RWPE2 (cell line): ENCODE measurements around the gene TXLNG.

Experiments used
- ATAC-seq: fragments of 200-7000 bp; cut with Tn5 transposase; 3 replicates; pipeline ENCODE4 v1.9.1; 2021; ENCODE audit warnings: low read depth
- DNase-seq: peaks from one replicate; pipeline ENCODE4 v3.0.0-alpha.2; 2020; ENCODE audit warnings: low spot score
- H3K27ac ChIP-seq: fragments of 450-650 bp; 2 replicates; pipeline ENCODE4 v1.5.1; 2017; ENCODE audit warnings: mild to moderate bottlenecking; ENCODE audit not compliant: poor library complexity, severe bottlenecking
- H3K27me3 ChIP-seq: fragments of 250-450 bp; sonication (Bioruptor Pico); 2 replicates; pipeline ENCODE4 v1.5.1; 2021; ENCODE audit warnings: mild to moderate bottlenecking, moderate library complexity; ENCODE audit not compliant: insufficient read depth, poor library complexity, severe bottlenecking
- H3K36me3 ChIP-seq: fragments of 250-450 bp; sonication (Bioruptor Pico); 2 replicates; pipeline ENCODE4 v1.5.1; 2020; ENCODE audit warnings: low read depth, mild to moderate bottlenecking, moderate library complexity
- H3K4me1 ChIP-seq: fragments of 250-450 bp; sonication (Bioruptor Pico); 2 replicates; pipeline ENCODE4 v1.5.1; 2021; ENCODE audit warnings: mild to moderate bottlenecking, moderate library complexity; ENCODE audit not compliant: insufficient read depth, poor library complexity, severe bottlenecking
- H3K4me3 ChIP-seq: fragments of 250-450 bp; sonication (Bioruptor Pico); 2 replicates; pipeline ENCODE4 v1.5.1; 2021; ENCODE audit warnings: mild to moderate bottlenecking, moderate library complexity; ENCODE audit not compliant: severe bottlenecking
- H3K9me3 ChIP-seq: fragments of 250-450 bp; sonication (Bioruptor Pico); 2 replicates; pipeline ENCODE4 v1.5.1; 2021; ENCODE audit warnings: mild to moderate bottlenecking, moderate library complexity; ENCODE audit not compliant: severe bottlenecking
- CTCF ChIP-seq: fragments of 450-650 bp; IDR thresholded peaks from one replicate; pipeline ENCODE4 v1.5.1; 2017; ENCODE audit warnings: mild to moderate bottlenecking, moderate library complexity; ENCODE audit not compliant: poor library complexity, severe bottlenecking

The TXLNG gene

GRCh38 chrX:16745102-16745501 is 41.2 kb upstream of the TXLNG start:
- Histone ChIP-seq H3K4me1 (no peaks in the 10 kb centered on the region), H3K27ac (no peak overlapping the region), H3K27me3 (no peaks in the 10 kb centered on the region), H3K4me3 (no peak overlapping the region), H3K9me3 (no peaks in the 10 kb centered on the region), H3K36me3 (peaks cover 8% of the 10 kb centered on the region; the same call in 1 of the 2 replicates)
- DNase-seq = no peak
- TF ChIP-seq CTCF = no peak
- no peak for ATAC-seq

- H3K4me1 ChIP-seq = no peaks in the 10 kb centered on the region
- no peak for TF ChIP-seq CTCF
- DNase-seq = no peak
- H3K4me3 ChIP-seq = no peak overlapping the region
- no peak for ATAC-seq
- H3K27ac ChIP-seq = no peak overlapping the region
- no peaks in the 10 kb centered on the region for H3K27me3 ChIP-seq
- no peaks in the 10 kb centered on the region for H3K9me3 ChIP-seq
- peaks cover 8% of the 10 kb centered on the region; the same call in 1 of the 2 replicates for H3K36me3 ChIP-seq
These were observed 40.6 kb upstream of the TXLNG start for GRCh38 chrX:16745659-16746058.

- DNase-seq (no peak), ATAC-seq (no peak)
- H3K27me3 ChIP-seq = no peaks in the 10 kb centered on the region
- no peak overlapping the region for H3K4me3 ChIP-seq
- TF ChIP-seq CTCF = no peak
- H3K9me3 ChIP-seq = no peaks in the 10 kb centered on the region
- H3K36me3 ChIP-seq = 0 out of 2 replicates have a peak, but pooled peaks cover 5% of the 10 kb centered on the region
- H3K4me1 ChIP-seq = no peaks in the 10 kb centered on the region
- no peak overlapping the region for H3K27ac ChIP-seq
These were observed 37.8 kb upstream of the TXLNG start for GRCh38 chrX:16748425-16748824.

- Histone ChIP-seq H3K27ac (no peak overlapping the region), H3K27me3 (no peaks in the 10 kb centered on the region), H3K9me3 (no peaks in the 10 kb centered on the region), H3K4me3 (no peak overlapping the region), H3K4me1 (no peaks in the 10 kb centered on the region), H3K36me3 (no peaks in the 10 kb centered on the region)
- ATAC-seq = no peak
- no peak for DNase-seq
- TF ChIP-seq CTCF = no peak
These were observed 36.1 kb upstream of the TXLNG start for GRCh38 chrX:16750136-16750535.

- TF ChIP-seq CTCF = no peak
- H3K27me3 ChIP-seq = no peaks in the 10 kb centered on the region
- H3K4me3 ChIP-seq = no peak overlapping the region
- DNase-seq = no peak
- H3K9me3 ChIP-seq = no peaks in the 10 kb centered on the region
- no peak overlapping the region for H3K27ac ChIP-seq
- peaks cover 5% of the 10 kb centered on the region; the same call in 1 of the 2 replicates for H3K36me3 ChIP-seq
- H3K4me1 ChIP-seq = no peaks in the 10 kb centered on the region
- no peak for ATAC-seq
These were observed 32.2 kb upstream of the TXLNG start for GRCh38 chrX:16754019-16754418.
